Measurements from ENCODE around the gene OSBPL3. TPM values are rescaled to one million over a fixed set of nuclear protein-coding genes. Genes with fewer than 3 reads are reported as not detected.

OSBPL3 gene
- polyA plus RNA-seq, 1 donor (not counting 4 experiments of a cell fraction or from before 2014, with no cell fraction given): 34.0 TPM

- peaks cover 61% of the 10 kb centered on the region for H3K4me1 ChIP-seq (ENCODE audit: control insufficient read depth, extremely low read depth, insufficient read depth, low read length)
These were observed 69.3 kb downstream of the OSBPL3 start for GRCh38 chr7:24910551-24911212.

GRCh38 chr7:24908727-24909126, 71.3 kb downstream of the OSBPL3 start:
- Histone ChIP-seq H3K9me1 (ENCODE audit: control insufficient read depth, extremely low read depth, insufficient read depth, low read length) (no peaks in the 10 kb centered on the region), H3K4me3 (ENCODE audit: control insufficient read depth in 2 of 3, extremely low read depth in 1 of 3, insufficient read depth in 2 of 3, low read depth in 1 of 3, low read length in 3 of 3) (no peak overlapping the region), H3K9ac (ENCODE audit: control insufficient read depth, extremely low read depth, insufficient read depth, low read length) (no peak overlapping the region), H2AFZ (ENCODE audit: control insufficient read depth, low read length) (no peak overlapping the region), H3K36me3 (ENCODE audit: control insufficient read depth in 2 of 2, extremely low read depth in 1 of 2, insufficient read depth in 2 of 2, low read length in 2 of 2) (no peaks in the 10 kb centered on the region), H3K4me1 (ENCODE audit: control insufficient read depth, extremely low read depth, insufficient read depth, low read length) (peaks cover 68% of the 10 kb centered on the region), H3K4me2 (ENCODE audit: control insufficient read depth, extremely low read depth, insufficient read depth, low read depth, low read length) (no peak overlapping the region), H3K9me3 (ENCODE audit: control insufficient read depth, low read depth, low read length) (no peaks in the 10 kb centered on the region), H3K27me3 (ENCODE audit: control insufficient read depth, extremely low read depth, insufficient read depth, low read length) (no peaks in the 10 kb centered on the region), H4K20me1 (ENCODE audit: control insufficient read depth, extremely low read depth, insufficient read depth, low read length) (no peaks in the 10 kb centered on the region), H3K27ac (ENCODE audit: control insufficient read depth, insufficient read depth, low read length) (no peak overlapping the region), H3K79me2 (ENCODE audit: control insufficient read depth, insufficient read depth, low read length) (peaks cover 84% of the 10 kb centered on the region)
- no peak for FAIRE-seq
- no peak for DNase-seq (ENCODE audit: low read depth, low spot score)
- TF ChIP-seq EZH2 (IDR thresholded peaks at IDR 0.05; ENCODE audit: low read length) (no peak), CTCF (optimal IDR thresholded peaks at IDR 0.05 in 1 of 3, IDR thresholded peaks at IDR 0.05 in 1 of 3, conservative IDR thresholded peaks at IDR 0.05 in 1 of 3; ENCODE audit: extremely low read depth in 1 of 3, insufficient read depth in 2 of 3, low read length in 3 of 3) (no peak)
- dilution Hi-C loops (cut with MboI; ENCODE audit: extremely low pct_ligation_motif_present, low sequenced_read_pairs): no loop called here

More at GRCh38 chr7:24910551-24911212, 69.3 kb downstream of the OSBPL3 start:
- H3K9ac ChIP-seq (ENCODE audit: control insufficient read depth, extremely low read depth, insufficient read depth, low read length): no peak overlapping the region
- no peak for DNase-seq (ENCODE audit: low read depth, low spot score)
- H3K36me3 ChIP-seq (ENCODE audit: control insufficient read depth in 2 of 2, extremely low read depth in 1 of 2, insufficient read depth in 2 of 2, low read length in 2 of 2): no peaks in the 10 kb centered on the region
- FAIRE-seq: no peak
- no peak overlapping the region for H3K4me2 ChIP-seq (ENCODE audit: control insufficient read depth, extremely low read depth, insufficient read depth, low read depth, low read length)
- TF ChIP-seq CTCF (optimal IDR thresholded peaks at IDR 0.05 in 1 of 3, IDR thresholded peaks at IDR 0.05 in 1 of 3, conservative IDR thresholded peaks at IDR 0.05 in 1 of 3; ENCODE audit: extremely low read depth in 1 of 3, insufficient read depth in 2 of 3, low read length in 3 of 3) (no peak), EZH2 (IDR thresholded peaks at IDR 0.05; ENCODE audit: low read length) (no peak)
- no peak overlapping the region for H3K4me3 ChIP-seq (ENCODE audit: control insufficient read depth in 2 of 3, extremely low read depth in 1 of 3, insufficient read depth in 2 of 3, low read depth in 1 of 3, low read length in 3 of 3)
- no peak overlapping the region for H2AFZ ChIP-seq (ENCODE audit: control insufficient read depth, low read length)
- dilution Hi-C loops (cut with MboI; ENCODE audit: extremely low pct_ligation_motif_present, low sequenced_read_pairs): no loop called here
- no peaks in the 10 kb centered on the region for H4K20me1 ChIP-seq (ENCODE audit: control insufficient read depth, extremely low read depth, insufficient read depth, low read length)
- H3K27me3 ChIP-seq (ENCODE audit: control insufficient read depth, extremely low read depth, insufficient read depth, low read length): no peaks in the 10 kb centered on the region
- peaks cover 82% of the 10 kb centered on the region for H3K79me2 ChIP-seq (ENCODE audit: control insufficient read depth, insufficient read depth, low read length)
- no peaks in the 10 kb centered on the region for H3K9me3 ChIP-seq (ENCODE audit: control insufficient read depth, low read depth, low read length)
- no peaks in the 10 kb centered on the region for H3K9me1 ChIP-seq (ENCODE audit: control insufficient read depth, extremely low read depth, insufficient read depth, low read length)
- H3K27ac ChIP-seq (ENCODE audit: control insufficient read depth, insufficient read depth, low read length): no peak overlapping the region
